Measurements from ENCODE around the gene SSC4D.
"Not testable (repeated sequence)": the region's sequence is repeated elsewhere in the genome, so short reads cannot be mapped to it uniquely, and the experiment has no call there.

DNA sequence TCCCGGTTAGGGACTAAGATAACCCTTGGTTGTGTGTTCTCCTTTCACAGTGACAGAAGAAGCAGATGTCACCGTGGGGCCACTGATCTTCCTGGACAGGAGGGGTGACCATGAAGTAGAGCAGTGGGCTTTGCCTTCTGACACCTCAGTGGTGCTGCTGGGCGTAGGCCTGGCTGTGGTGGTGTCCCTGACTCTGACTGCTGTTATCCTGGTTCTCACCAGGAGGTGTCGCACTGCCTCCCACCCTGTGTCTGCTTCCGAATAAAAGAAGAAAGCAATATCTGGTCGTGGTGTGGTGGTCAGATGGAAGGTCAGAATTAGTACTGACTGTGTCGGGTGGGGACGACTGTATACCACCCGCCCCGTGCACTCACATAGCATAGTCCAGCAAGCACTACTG, 32.3 kb upstream of the SSC4D start:
- not testable (repeated sequence) for TF ChIP-seq EZH2 (IDR thresholded peaks at IDR 0.05; ENCODE audit: insufficient read depth, poor library complexity, severe bottlenecking); EZH2phosphoT487 (IDR thresholded peaks at IDR 0.05; ENCODE audit: insufficient read depth, low read depth)
